Adrenal gland (tissue), 12 donors: ENCODE measurements around the gene TBC1D1. TPM values are rescaled to one million over a fixed set of nuclear protein-coding genes. Genes with fewer than 3 reads are reported as not detected.
"Not testable (repeated sequence)": the region's sequence is repeated elsewhere in the genome, so short reads cannot be mapped to it uniquely, and the experiment has no call there.

Experiments used
- DNase-seq, 7 donors: peaks; one replicate each; pipeline ENCODE4 v3.0.0-alpha.2; 2019 to 2020
- H3K27ac ChIP-seq, 5 donors: fragments of 200-600 bp; sonication (generic) in 4 of 5; 1 replicate in 3 of 5; 2 replicates in 2 of 5; pipeline versions ENCODE4 v1.5.1 to v1.8.0; 2016 to 2020; ENCODE audit warnings: mild to moderate bottlenecking in 1 of 5
- H3K27me3 ChIP-seq: fragments of 200-600 bp; 2 replicates; pipeline ENCODE4 v1.8.0; 2021
- H3K36me3 ChIP-seq, 2 donors: fragments of 200-600 bp; replicated peaks in 1 of 2; 1 replicate in 1 of 2; 2 replicates in 1 of 2; pipeline versions ENCODE4 v1.5.1 to v1.8.0; 2018 to 2022
- H3K4me1 ChIP-seq, 2 donors: fragments of 200-600 bp; replicated peaks in 1 of 2; 1 replicate in 1 of 2; 2 replicates in 1 of 2; pipeline versions ENCODE4 v1.5.1 to v1.8.0; 2018 to 2021
- H3K4me3 ChIP-seq, 4 donors: fragments of 200-600 bp; sonication (generic) in 3 of 4; one replicate each; pipeline ENCODE4 v1.5.1; 2016 to 2018
- H3K9me3 ChIP-seq, 3 donors: fragments of 200-600 bp; sonication (generic) in 1 of 3; replicated peaks in 1 of 3; 1 replicate in 2 of 3; 2 replicates in 1 of 3; pipeline versions ENCODE4 v1.5.1 to v1.8.0; 2016 to 2021
- POLR2A ChIP-seq, 2 donors: fragments of 450-650 bp; IDR thresholded peaks; one replicate each; pipeline ENCODE4 v1.6.1; 2017; ENCODE audit warnings: antibody characterized with exemption in 2 of 2, mild to moderate bottlenecking in 2 of 2, moderate library complexity in 1 of 2
- WGBS, 4 donors: extraction: QIAGEN DNeasy Blood & Tissue Kit in 2 of 4; methylation state at CpG; one replicate each; pipeline versions ENCODE4 v1.1.5 to v1.1.7; 2013 to 2017; 5-methylcytosine and 5-hydroxymethylcytosine counted together
- intact Hi-C, 2 donors: fragments of 100-400 bp; cut with DNase I; formaldehyde crosslinking; loops; one replicate each; pipeline versions ENCODE4 v1.14.1 to v1.15.0; 2022 to 2023
- polyA plus RNA-seq, 3 donors: library from polyadenylated mRNA; stranded (reverse); fragments of 200-250 nt in 2 of 3; fragments of 350-450 nt in 1 of 3; fragmentation: Illumina TruSeq in 1 of 3; extraction: RNeasy Lipid Tissue Mini Kit (QIAGEN cat#74804) in 1 of 3; gene quantifications; one replicate each; pipeline ENCODE4 v1.2.3, GENCODE V29; 2013 to 2014
- total RNA-seq, 9 donors: library from RNA; depleted of rRNA in 4 of 9; stranded (reverse); fragments of >200 nt in 4 of 9; fragments of 120-200 nt in 1 of 9; fragmentation: NEBNext Ultra II Directional in 1 of 9; extraction: Animal tissue kit (Norgen Biotek cat#: 25700) in 1 of 9; gene quantifications; one replicate each; pipeline versions ENCODE4 v1.1.0 to v1.2.4, GENCODE V29; 2013 to 2023
- TF ChIP-seq, protein P1 (sequence below), 6 experiments: fragments of 450-650 bp in 4 of 6; fragments of 200-600 bp in 2 of 6; sonication (generic) in 1 of 6; IDR thresholded peaks; 1 replicate in 5 of 6; 2 replicates in 1 of 6; pipeline versions ENCODE4 v1.5.1 to v1.8.0; 2016 to 2021; ENCODE audit warnings: antibody characterized with exemption in 6 of 6, mild to moderate bottlenecking in 2 of 6, moderate library complexity in 1 of 6
- donor health status: healthy with polysubstance abuse.
- donor health status: Bipolar disorder and iron deficiency.
- donor health status: DM: yes; HTN: yes; CAD: no.
- donor health status: DM: no; HTN: no; CAD: no.
- donor health status: DM: no; HTN: no; CAD: no.
- donor health status: DM: yes; HTN: yes; CAD: no.

Gene TBC1D1
- total and polyA plus RNA-seq, 12 donors: 16.3 to 77.3 (median 25.7) TPM

DNA sequence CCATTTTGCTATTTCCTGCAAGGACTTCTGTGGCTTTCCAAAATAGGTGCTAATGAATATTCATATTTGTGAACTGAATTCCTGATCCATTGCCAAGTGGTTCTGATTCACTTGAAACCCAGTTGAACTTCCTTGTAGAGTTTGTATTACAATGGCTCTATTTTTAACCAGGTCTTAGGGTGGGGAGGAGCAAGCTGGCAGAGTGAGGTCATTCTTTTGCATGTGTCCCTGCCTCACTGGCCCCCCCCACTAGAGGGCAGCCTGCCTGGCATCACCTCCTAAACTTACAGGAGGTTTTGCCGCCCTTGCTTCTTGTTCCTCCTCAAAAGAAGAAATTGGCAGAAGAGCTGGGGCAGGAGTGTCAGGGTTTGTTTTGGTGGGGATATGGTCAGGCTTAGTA is 79.8 kb downstream of the TBC1D1 start:
- Histone ChIP-seq H3K27me3 (no peaks in the 10 kb centered on the region), H3K4me3 (no peak overlapping the region), H3K36me3 (no peaks in the 10 kb centered on the region), H3K27ac (no peak overlapping the region), H3K4me1 (peaks cover 0 to 17% of the 10 kb centered on the region in 2 donors), H3K9me3 (no peaks in the 10 kb centered on the region)
- intact Hi-C loops: no loop called here
- DNase-seq: peak; percentile 50 to 80 (median 70)
- WGBS, 4 donors: 50 to 100% (median 70%) methylated on average over 1 of the region's 1 CpG
- TF ChIP-seq, protein P1, sequence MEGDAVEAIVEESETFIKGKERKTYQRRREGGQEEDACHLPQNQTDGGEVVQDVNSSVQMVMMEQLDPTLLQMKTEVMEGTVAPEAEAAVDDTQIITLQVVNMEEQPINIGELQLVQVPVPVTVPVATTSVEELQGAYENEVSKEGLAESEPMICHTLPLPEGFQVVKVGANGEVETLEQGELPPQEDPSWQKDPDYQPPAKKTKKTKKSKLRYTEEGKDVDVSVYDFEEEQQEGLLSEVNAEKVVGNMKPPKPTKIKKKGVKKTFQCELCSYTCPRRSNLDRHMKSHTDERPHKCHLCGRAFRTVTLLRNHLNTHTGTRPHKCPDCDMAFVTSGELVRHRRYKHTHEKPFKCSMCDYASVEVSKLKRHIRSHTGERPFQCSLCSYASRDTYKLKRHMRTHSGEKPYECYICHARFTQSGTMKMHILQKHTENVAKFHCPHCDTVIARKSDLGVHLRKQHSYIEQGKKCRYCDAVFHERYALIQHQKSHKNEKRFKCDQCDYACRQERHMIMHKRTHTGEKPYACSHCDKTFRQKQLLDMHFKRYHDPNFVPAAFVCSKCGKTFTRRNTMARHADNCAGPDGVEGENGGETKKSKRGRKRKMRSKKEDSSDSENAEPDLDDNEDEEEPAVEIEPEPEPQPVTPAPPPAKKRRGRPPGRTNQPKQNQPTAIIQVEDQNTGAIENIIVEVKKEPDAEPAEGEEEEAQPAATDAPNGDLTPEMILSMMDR (IDR thresholded peaks at IDR 0.05): peak; percentile 8 to 43 (median 28)
- TF ChIP-seq POLR2A (IDR thresholded peaks at IDR 0.05): no peak

DNA sequence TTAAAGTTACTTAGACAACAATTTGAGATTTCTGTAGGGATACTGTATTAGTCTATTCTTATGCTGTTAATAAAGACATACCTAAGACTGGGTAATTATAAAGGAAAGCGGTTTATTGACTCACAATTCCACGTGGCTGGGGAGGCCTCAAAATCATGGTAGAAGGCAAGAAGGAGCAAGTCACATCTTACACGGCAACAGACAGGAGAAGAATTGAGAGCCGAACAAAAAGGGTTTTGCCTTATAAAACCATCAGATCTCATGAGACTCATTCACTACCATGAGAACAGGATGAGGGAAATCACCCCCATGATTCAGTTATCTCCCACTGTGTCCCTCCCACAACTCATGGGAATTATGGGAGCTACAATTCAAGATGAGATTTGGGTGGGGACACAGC is 80.3 kb downstream of the TBC1D1 start:
- H3K4me1 ChIP-seq: peaks cover 0 to 17% of the 10 kb centered on the region in 2 donors
- TF ChIP-seq, protein P1 (IDR thresholded peaks at IDR 0.05): no peak
- TF ChIP-seq POLR2A (IDR thresholded peaks at IDR 0.05): no peak
- intact Hi-C loops: no loop called here
- 89 to 92% (median 91%) methylated on average over 4 of the region's 4 CpGs for WGBS, 4 donors
- H3K27me3 ChIP-seq: no peaks in the 10 kb centered on the region
- H3K9me3 ChIP-seq: no peaks in the 10 kb centered on the region
- no peak overlapping the region for H3K4me3 ChIP-seq
- no peaks in the 10 kb centered on the region for H3K36me3 ChIP-seq
- H3K27ac ChIP-seq: no peak overlapping the region
- DNase-seq: no peak

DNA sequence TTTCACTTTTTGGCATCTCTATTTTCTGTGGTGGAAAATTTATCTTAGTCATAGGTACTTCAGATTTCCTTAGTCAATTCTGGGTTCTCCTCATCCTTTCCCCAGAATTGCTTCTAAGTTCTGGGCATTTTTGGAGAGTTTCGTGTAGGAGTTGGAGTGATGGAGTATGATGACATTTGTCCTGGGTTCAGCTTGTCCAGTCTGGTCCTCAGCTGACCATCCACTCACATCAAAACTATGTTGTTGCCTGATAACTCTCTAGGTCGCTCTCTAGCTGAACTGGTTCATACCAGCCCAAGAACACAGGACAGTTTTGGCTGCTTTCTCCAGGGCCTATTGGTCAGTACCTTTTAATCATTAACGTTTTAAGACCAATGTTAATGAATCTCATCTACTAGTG is 82.6 kb downstream of the TBC1D1 start:
- H3K36me3 ChIP-seq: no peaks in the 10 kb centered on the region
- H3K4me1 ChIP-seq: peaks cover 0 to 16% of the 10 kb centered on the region in 2 donors
- no peaks in the 10 kb centered on the region for H3K27me3 ChIP-seq
- no peak for DNase-seq
- WGBS, 4 donors: 61 to 79% (median 74%) methylated on average over 3 of the region's 3 CpGs
- H3K9me3 ChIP-seq: no peaks in the 10 kb centered on the region
- TF ChIP-seq POLR2A (IDR thresholded peaks at IDR 0.05): no peak
- TF ChIP-seq, protein P1 (IDR thresholded peaks at IDR 0.05): no peak
- intact Hi-C loops: no loop called here
- H3K27ac ChIP-seq: no peak overlapping the region
- H3K4me3 ChIP-seq: no peak overlapping the region

DNA sequence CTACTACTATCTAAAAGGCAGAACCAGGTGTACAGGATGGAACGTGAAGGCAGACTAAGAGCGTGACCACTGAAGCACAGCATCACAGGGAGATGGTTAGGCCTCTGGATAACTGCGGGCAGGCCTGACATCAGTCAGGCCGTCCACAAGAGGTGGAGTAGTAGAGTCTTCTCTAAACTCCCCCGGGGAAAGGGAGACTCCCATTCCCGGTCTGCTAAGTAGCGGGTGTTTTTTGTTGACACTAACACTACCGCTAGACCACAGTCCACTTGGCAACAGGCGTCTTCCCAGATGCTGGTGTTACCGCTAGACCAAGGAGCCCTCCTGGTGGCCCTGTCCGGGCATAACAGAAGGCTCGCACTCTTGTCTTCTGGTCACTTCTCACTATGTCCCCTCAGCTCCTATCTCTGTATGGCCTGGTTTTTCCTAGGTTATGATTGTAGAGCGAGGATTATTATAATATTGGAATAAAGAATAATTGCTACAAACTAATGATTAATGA is 84.5 kb downstream of the TBC1D1 start:
- WGBS, 4 donors: 87 to 97% (median 92%) methylated on average over 12 to 13 of the region's 13 CpGs
- H3K4me3 ChIP-seq, H3K27me3 ChIP-seq, DNase-seq, intact Hi-C loops, H3K36me3 ChIP-seq, H3K27ac ChIP-seq, H3K9me3 ChIP-seq: not testable (repeated sequence)
- H3K4me1 ChIP-seq: peaks cover 0 to 17% of the 10 kb centered on the region in 2 donors

DNA sequence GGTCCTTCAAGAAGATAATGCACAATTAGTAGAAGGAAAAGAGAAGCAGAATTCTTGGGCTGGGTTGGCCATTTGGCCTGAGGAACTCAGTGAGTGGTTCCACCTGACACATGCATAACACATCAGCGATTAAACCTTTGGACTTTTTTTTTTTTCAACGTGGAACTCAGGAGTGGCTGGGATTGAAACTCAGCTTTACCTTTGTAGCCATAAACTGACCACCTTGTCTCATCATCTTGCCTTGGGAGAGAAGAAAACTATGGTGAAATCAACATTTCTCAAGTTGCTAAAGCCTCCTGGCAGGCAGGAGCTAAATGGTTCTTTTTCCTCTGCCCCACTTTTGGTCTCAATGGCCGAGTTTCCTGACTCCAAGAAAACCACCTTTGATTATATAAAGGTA is 85.6 kb downstream of the TBC1D1 start:
- WGBS, 4 donors: 46 to 59% (median 52%) methylated on average over 3 of the region's 3 CpGs
- H3K27me3 ChIP-seq: no peaks in the 10 kb centered on the region
- no peak for DNase-seq
- H3K36me3 ChIP-seq: no peaks in the 10 kb centered on the region
- peak overlapping the region in 4 of 5 donors; percentile 51 to 97 (median 88) for H3K27ac ChIP-seq
- H3K9me3 ChIP-seq: no peaks in the 10 kb centered on the region
- TF ChIP-seq, protein P1 (IDR thresholded peaks at IDR 0.05): no peak
- TF ChIP-seq POLR2A (IDR thresholded peaks at IDR 0.05): no peak
- H3K4me3 ChIP-seq: peak overlapping the region in 1 of 4 donors; percentile 83
- H3K4me1 ChIP-seq: peaks cover 0 to 13% of the 10 kb centered on the region in 2 donors
- intact Hi-C loops: no loop called here
